MM.1S (cell line): Measurements from ENCODE around the gene TMTC1.

Experiments used
- DNase-seq: peaks from one replicate; pipeline ENCODE4 v3.0.0-alpha.2; 2015
- H2AFZ ChIP-seq: fragments of 300-600 bp; sonication (generic); 2 replicates; pipeline ENCODE4 v1.6.0; 2016; ENCODE audit warnings: antibody characterized with exemption, low read length
- H3F3A ChIP-seq: fragments of 300-600 bp; sonication (generic); 2 replicates; pipeline ENCODE4 v1.6.1; 2016; ENCODE audit warnings: mild to moderate bottlenecking, antibody characterized with exemption, low read length, moderate library complexity, mixed read lengths; ENCODE audit not compliant: insufficient read depth
- H3K27ac ChIP-seq: fragments of 300-600 bp; sonication (generic); 2 replicates; pipeline ENCODE4 v1.5.1; 2016; ENCODE audit warnings: mild to moderate bottlenecking, low read length
- H3K27me3 ChIP-seq: fragments of 300-600 bp; sonication (generic); replicated peaks from 2 replicates; pipeline ENCODE4 v1.6.0; 2016; ENCODE audit warnings: low read length; ENCODE audit not compliant: insufficient read depth
- H3K36me3 ChIP-seq: fragments of 300-600 bp; sonication (generic); replicated peaks from 2 replicates; pipeline ENCODE4 v1.6.1; 2016; ENCODE audit warnings: mild to moderate bottlenecking, low read length, mixed read lengths; ENCODE audit not compliant: insufficient read depth
- H3K4me1 ChIP-seq: fragments of 300-600 bp; sonication (generic); 2 replicates; pipeline ENCODE4 v1.6.1; 2016; ENCODE audit warnings: low read length, mixed read lengths
- H3K4me2 ChIP-seq: fragments of 300-600 bp; sonication (generic); 2 replicates; pipeline ENCODE4 v1.6.0; 2016; ENCODE audit warnings: low read depth, low read length
- H3K4me3 ChIP-seq: fragments of 300-600 bp; sonication (generic); 2 replicates; pipeline ENCODE4 v1.5.1; 2016; ENCODE audit warnings: low read length, mixed read lengths
- H3K79me2 ChIP-seq: fragments of 300-600 bp; sonication (generic); 2 replicates; pipeline ENCODE4 v1.6.1; 2016; ENCODE audit warnings: mixed run types, low read length, mixed read lengths
- H3K9ac ChIP-seq: fragments of 300-600 bp; sonication (generic); 2 replicates; pipeline ENCODE4 v1.6.1; 2016; ENCODE audit warnings: low read length, mixed read lengths
- H3K9me2 ChIP-seq: fragments of 300-600 bp; sonication (generic); replicated peaks from 2 replicates; pipeline ENCODE4 v1.6.1; 2016; ENCODE audit warnings: mild to moderate bottlenecking, low read length, mixed read lengths; ENCODE audit not compliant: insufficient read depth
- H3K9me3 ChIP-seq: fragments of 300-600 bp; sonication (generic); replicated peaks from 2 replicates; pipeline ENCODE4 v1.6.1; 2016; ENCODE audit warnings: mild to moderate bottlenecking, low read length, mixed read lengths; ENCODE audit not compliant: insufficient read depth
- H4K20me1 ChIP-seq: fragments of 300-600 bp; sonication (generic); 2 replicates; pipeline ENCODE4 v1.6.1; 2016; ENCODE audit warnings: mild to moderate bottlenecking, low read length, moderate library complexity, mixed read lengths; ENCODE audit not compliant: insufficient read depth
- CTCF ChIP-seq: fragments of 300-600 bp; sonication (generic); IDR thresholded peaks from 2 replicates; pipeline ENCODE4 v1.5.1; 2016; ENCODE audit warnings: antibody characterized with exemption, low read length, mixed read lengths
- EZH2 ChIP-seq: fragments of 300-600 bp; sonication (generic); optimal IDR thresholded peaks from 2 replicates; pipeline ENCODE3; 2017; ENCODE audit warnings: low read depth, mild to moderate bottlenecking, antibody characterized with exemption, low read length, mixed read lengths
- EZH2phosphoT487 ChIP-seq: fragments of 300-600 bp; sonication (generic); IDR thresholded peaks from 2 replicates; pipeline ENCODE4 v1.6.1; 2018; ENCODE audit warnings: antibody characterized with exemption, low read length

Gene TMTC1

GRCh38 chr12:29608581-29608980 lies 175.2 kb downstream of the TMTC1 start:
- no peak for DNase-seq
- no peak overlapping the region for H3K4me3 ChIP-seq
- TF ChIP-seq CTCF (no peak), EZH2 (no peak), EZH2phosphoT487 (no peak)

GRCh38 chr12:29599381-29599780 lies 184.4 kb downstream of the TMTC1 start:
- DNase-seq: no peak
- Histone ChIP-seq H3F3A (no peaks in the 10 kb centered on the region), H3K36me3 (no peaks in the 10 kb centered on the region), H3K9ac (no peak overlapping the region), H3K4me2 (no peak overlapping the region), H3K9me3 (no peaks in the 10 kb centered on the region), H2AFZ (no peak overlapping the region), H3K27me3 (no peaks in the 10 kb centered on the region), H3K4me1 (no peaks in the 10 kb centered on the region), H3K9me2 (no peaks in the 10 kb centered on the region), H3K27ac (no peak overlapping the region), H4K20me1 (no peaks in the 10 kb centered on the region), H3K4me3 (no peak overlapping the region), H3K79me2 (no peaks in the 10 kb centered on the region)
- TF ChIP-seq EZH2phosphoT487 (no peak), CTCF (no peak), EZH2 (no peak)

More at GRCh38 chr12:29608581-29608980, 175.2 kb downstream of the TMTC1 start:
- H3K36me3 ChIP-seq: no peaks in the 10 kb centered on the region
- no peak overlapping the region for H2AFZ ChIP-seq
- H3K4me2 ChIP-seq: no peak overlapping the region
- no peaks in the 10 kb centered on the region for H3K4me1 ChIP-seq
- H3F3A ChIP-seq: no peaks in the 10 kb centered on the region
- H4K20me1 ChIP-seq: no peaks in the 10 kb centered on the region
- H3K27ac ChIP-seq: no peak overlapping the region
- H3K79me2 ChIP-seq: no peaks in the 10 kb centered on the region
- no peak overlapping the region for H3K9ac ChIP-seq
- no peaks in the 10 kb centered on the region for H3K27me3 ChIP-seq
- no peaks in the 10 kb centered on the region for H3K9me2 ChIP-seq
- H3K9me3 ChIP-seq: no peaks in the 10 kb centered on the region

GRCh38 chr12:29595071-29595755 lies 188.5 kb downstream of the TMTC1 start:
- no peaks in the 10 kb centered on the region for H3K79me2 ChIP-seq
- no peak for DNase-seq
- H3F3A ChIP-seq: no peaks in the 10 kb centered on the region
- H3K9me3 ChIP-seq: no peaks in the 10 kb centered on the region
- H2AFZ ChIP-seq: no peak overlapping the region
- H3K4me3 ChIP-seq: no peak overlapping the region
- H3K27me3 ChIP-seq: no peaks in the 10 kb centered on the region
- H3K4me1 ChIP-seq: no peaks in the 10 kb centered on the region
- H3K36me3 ChIP-seq: no peaks in the 10 kb centered on the region
- TF ChIP-seq CTCF: no peak
- TF ChIP-seq EZH2phosphoT487: no peak
- TF ChIP-seq EZH2: no peak
- H3K27ac ChIP-seq: no peak overlapping the region
- no peak overlapping the region for H3K4me2 ChIP-seq
- H4K20me1 ChIP-seq: no peaks in the 10 kb centered on the region
- no peak overlapping the region for H3K9ac ChIP-seq
- no peaks in the 10 kb centered on the region for H3K9me2 ChIP-seq
